Mucosa of stomach (tissue), 1 donor: ENCODE data around the gene ALG1.
A peak's percentile ranks its signal among the peaks of the same experiment; 100 is the strongest.

ENCODE experiments used
- H3K27me3 ChIP-seq: one replicate; pipeline ENCODE4 v1.7.0; 2013; ENCODE audit warnings: mild to moderate bottlenecking, low read length; ENCODE audit not compliant: control insufficient read depth, insufficient read depth
- H3K36me3 ChIP-seq: one replicate; pipeline ENCODE4 v1.7.0; 2013; ENCODE audit warnings: low read length; ENCODE audit not compliant: control insufficient read depth, insufficient read depth
- H3K4me1 ChIP-seq: one replicate; pipeline ENCODE4 v1.7.0; 2013; ENCODE audit warnings: mild to moderate bottlenecking, low read length; ENCODE audit not compliant: control insufficient read depth, insufficient read depth
- H3K4me3 ChIP-seq: one replicate; pipeline ENCODE4 v1.7.0; 2013; ENCODE audit warnings: low read length
- H3K9ac ChIP-seq: one replicate; pipeline ENCODE4 v1.7.0; 2013; ENCODE audit warnings: mild to moderate bottlenecking, low read length, moderate library complexity
- H3K9me3 ChIP-seq: one replicate; pipeline ENCODE4 v1.7.0; 2013; ENCODE audit warnings: mild to moderate bottlenecking, low read length, moderate library complexity; ENCODE audit not compliant: control insufficient read depth
- donor health status: Pancreatic carcinoma.

ALG1 gene

DNA sequence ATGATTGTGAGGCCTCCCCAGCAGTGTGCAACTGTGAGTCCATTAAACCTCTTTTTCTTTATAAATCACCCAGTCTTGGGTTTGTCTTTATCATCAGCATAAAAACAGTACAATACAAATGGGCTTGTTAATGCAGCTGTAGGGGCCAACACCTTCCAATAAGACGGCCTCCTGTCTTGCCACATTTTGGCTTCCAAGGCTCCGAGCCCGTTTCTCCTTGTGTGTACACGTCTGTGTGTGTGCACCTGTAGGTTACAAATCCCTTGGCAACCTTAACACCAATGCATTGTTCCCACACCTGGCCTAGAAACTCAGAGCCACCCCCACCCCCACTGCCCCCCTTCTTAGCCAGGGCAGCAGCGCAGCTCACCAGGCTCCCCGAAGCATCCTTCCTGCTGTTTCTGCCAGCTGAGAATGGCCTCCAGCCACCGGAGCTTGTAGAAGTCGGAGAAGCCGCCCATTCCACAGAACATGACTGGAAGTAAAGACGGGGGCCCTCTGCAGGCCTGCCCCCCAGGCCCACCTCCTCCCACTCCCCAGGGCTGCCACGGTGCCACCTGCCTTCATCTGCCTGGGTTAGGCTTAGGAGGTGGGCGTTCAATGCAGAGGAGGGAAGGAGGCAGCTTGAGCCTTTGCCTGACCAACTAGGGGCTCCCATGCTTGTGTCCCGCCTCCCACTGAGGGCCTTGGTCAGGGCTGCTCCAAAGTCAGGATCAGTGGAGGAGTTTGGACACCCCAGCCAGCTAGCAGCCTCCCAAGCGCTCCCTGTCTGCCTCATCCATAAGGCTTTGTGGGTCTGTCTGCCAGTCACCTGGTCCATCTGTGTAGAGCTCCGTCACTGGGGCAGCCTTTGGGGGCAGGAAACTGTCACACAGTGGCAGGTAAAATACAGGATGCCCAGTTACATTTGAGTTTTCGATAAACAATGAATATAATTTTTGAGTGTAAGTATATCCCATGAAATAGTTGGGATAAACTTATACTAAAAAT lies 16.5 kb upstream of the ALG1 start:
- Histone ChIP-seq H3K9me3 (no peaks in the 10 kb centered on the region), H3K4me3 (no peak overlapping the region), H3K36me3 (no peaks in the 10 kb centered on the region), H3K9ac (no peak overlapping the region), H3K27me3 (no peaks in the 10 kb centered on the region), H3K4me1 (no peaks in the 10 kb centered on the region)

DNA sequence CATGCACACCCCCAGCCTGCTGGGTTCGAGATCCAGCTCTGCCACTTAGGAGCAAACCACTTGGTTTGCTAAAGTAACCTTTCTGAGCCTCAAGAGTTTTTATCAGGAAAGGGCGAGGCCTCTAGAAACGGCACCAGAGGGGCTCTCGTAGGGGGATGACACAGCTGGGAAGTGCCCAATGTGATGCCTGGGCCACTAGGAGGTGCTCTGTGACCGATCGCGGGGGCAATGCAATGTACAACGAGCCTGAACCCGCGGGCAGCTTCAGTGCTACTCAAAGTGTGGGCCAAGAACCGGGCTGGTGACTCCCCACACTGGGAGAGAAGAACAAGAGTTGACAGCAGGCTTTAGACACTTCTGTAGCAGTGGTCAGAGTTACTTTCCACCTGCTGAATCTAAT lies 15.3 kb upstream of the ALG1 start:
- Histone ChIP-seq H3K9me3 (no peaks in the 10 kb centered on the region), H3K9ac (no peak overlapping the region), H3K4me3 (no peak overlapping the region), H3K36me3 (no peaks in the 10 kb centered on the region), H3K27me3 (no peaks in the 10 kb centered on the region), H3K4me1 (no peaks in the 10 kb centered on the region)

DNA sequence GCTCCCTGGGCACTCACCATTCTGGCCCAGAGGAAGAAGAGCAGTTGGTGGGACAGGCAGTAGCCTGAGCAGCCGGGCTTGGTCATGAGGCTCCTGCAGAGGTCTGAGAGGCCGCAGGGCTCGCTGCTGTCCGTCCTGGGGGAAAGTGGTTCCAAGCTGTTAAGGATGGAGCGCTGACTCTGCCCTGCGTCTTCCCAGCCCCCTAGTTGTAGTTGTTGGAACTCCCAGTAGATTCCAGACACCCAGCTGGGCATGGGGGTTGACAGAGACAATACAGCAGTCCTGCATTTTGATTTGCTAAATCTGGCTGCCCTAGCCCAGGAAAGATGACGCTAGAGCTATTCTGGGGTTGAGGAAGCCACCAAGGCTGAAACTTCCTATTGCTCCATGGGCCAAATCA lies 13.2 kb upstream of the ALG1 start:
- no peaks in the 10 kb centered on the region for H3K9me3 ChIP-seq
- no peaks in the 10 kb centered on the region for H3K4me1 ChIP-seq
- no peak overlapping the region for H3K4me3 ChIP-seq
- no peaks in the 10 kb centered on the region for H3K36me3 ChIP-seq
- no peak overlapping the region for H3K9ac ChIP-seq
- H3K27me3 ChIP-seq: no peaks in the 10 kb centered on the region

DNA sequence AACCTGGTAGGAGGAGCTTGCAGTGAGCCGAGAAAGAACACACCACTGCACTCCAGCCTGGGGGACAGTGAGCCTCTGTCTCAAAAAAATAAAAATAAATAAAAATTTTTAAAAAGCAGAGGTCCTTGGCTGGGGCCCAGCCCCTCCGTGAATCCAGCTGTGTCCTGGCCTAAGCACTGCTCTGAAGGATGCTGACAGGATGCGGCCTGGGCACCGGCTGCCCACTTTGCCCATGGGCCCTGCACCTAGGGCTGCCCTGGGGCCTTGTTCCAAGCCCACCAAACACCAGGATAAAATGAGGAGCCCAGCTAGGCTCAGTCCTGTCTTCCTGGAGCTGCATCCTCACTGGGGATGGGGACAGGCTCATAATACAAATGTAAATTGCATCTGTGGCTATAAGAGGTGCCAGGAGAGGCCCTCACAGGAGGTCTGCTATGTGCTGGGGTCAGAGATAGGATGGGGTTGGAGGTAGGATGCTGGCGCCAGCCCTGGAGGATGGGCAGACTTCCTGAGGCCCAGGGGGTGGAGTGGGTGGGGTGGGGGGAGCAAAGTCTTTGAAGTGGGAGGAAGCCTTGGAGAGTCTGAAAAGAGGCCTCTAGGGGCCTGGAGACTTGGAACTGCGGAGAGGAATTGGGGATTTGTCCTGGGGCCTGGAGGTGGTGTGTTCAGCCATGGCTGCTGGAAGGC lies 12.1 kb upstream of the ALG1 start:
- Histone ChIP-seq H3K36me3 (no peaks in the 10 kb centered on the region), H3K9me3 (no peaks in the 10 kb centered on the region), H3K9ac (no peak overlapping the region), H3K4me3 (no peak overlapping the region), H3K27me3 (no peaks in the 10 kb centered on the region), H3K4me1 (peaks cover under 1% of the 10 kb centered on the region)

DNA sequence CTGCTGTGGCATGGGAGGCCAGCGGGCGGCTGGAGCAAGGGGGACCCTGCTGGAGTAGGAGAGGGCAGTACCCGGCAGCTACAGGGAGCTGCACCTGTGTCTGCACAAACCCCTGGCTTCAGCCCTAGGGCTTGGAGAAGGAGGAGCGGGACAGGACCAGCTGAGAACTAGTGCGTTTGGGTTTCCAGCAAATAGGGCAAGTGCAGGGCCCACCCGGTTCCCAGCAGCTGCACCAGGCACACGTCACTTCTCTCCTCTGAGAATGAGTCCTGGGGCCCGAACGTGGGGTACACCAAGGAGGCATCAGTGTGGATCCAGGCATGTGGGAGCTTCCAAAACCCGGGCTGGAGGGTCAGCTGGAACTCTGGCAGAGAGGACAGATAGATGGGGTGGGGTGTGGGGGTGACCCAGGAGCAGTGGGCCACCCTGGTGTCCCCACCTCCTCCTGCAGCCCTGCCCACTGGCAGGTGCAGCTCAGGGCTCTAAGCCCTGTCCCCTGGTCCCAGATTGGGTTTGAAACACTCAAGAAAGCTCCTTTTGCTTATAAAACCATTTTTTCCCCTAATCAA lies 11.5 kb upstream of the ALG1 start:
- Histone ChIP-seq H3K9me3 (no peaks in the 10 kb centered on the region), H3K27me3 (no peaks in the 10 kb centered on the region), H3K4me3 (no peak overlapping the region), H3K36me3 (no peaks in the 10 kb centered on the region), H3K9ac (no peak overlapping the region), H3K4me1 (peaks cover 7% of the 10 kb centered on the region)

DNA sequence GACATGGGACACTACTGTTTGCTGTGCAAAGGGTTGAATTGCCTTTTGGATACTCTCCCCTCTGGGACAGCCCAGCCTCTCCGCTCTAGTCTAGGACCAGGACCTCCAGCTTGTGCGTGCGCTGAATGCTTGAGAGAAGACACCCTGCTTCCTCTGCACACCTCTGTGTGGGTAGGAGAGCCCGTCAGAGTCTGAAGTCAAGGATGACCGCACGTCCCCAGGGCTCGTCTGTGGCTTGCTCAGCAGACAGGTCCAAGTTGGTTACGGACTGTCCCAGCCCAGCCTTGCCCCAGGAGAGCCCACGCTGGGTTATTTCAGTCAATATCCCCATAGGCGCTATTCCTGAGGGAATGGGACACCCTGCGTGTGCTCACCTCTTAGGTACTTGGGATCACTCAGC lies 9.6 kb upstream of the ALG1 start:
- no peaks in the 10 kb centered on the region for H3K27me3 ChIP-seq
- no peaks in the 10 kb centered on the region for H3K36me3 ChIP-seq
- H3K4me3 ChIP-seq: no peak overlapping the region
- H3K9me3 ChIP-seq: no peaks in the 10 kb centered on the region
- H3K9ac ChIP-seq: no peak overlapping the region
- H3K4me1 ChIP-seq: peaks cover 19% of the 10 kb centered on the region

DNA sequence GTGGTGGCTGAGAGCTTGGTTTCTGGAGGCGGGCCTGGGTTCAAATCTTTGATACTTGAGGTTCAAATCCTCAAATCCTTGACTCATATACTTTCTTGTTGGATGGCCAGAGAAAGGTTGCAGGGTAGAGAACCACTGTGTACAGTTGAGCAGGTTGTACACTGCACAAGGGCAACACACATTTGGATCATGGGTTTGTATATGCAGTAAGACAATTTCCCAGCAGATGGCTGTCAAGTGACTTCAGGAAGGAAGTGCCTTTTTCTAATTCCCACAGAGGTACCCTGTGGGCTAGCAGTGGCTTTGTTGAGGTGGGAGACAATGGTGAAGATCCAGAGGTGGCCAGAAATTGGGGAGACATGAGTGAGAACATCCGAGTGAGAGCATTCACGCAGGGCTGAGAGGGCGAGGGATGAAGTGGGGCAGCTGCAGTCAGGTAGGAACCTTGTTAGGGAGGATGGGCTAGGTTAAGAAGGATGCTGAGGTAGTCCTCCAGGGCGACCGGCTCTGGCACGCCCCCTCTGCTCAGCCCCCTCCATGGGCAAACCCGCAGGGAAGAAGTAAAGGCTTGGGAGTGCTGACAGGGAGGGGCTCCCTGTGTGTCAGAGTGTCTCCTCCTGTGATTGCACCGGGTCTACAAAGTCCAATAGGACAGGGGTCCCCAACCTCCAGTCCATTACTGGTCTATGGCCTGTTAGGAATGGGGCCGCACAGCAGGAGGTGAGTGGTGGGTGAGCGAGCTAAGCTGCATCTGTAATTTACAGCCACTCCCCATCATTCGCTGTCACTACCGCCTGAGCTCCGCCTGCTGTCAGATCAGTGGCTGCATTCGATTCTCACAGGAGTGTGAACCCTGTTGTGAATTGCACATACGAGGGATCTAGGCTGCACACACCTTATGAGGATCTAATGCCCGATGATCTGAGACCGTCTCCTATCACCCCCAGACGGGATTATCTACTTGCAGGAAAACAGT lies 8.6 kb upstream of the ALG1 start:
- H3K9me3 ChIP-seq: no peaks in the 10 kb centered on the region
- no peaks in the 10 kb centered on the region for H3K36me3 ChIP-seq
- H3K9ac ChIP-seq: no peak overlapping the region
- no peaks in the 10 kb centered on the region for H3K27me3 ChIP-seq
- H3K4me3 ChIP-seq: no peak overlapping the region
- H3K4me1 ChIP-seq: peaks cover 19% of the 10 kb centered on the region

DNA sequence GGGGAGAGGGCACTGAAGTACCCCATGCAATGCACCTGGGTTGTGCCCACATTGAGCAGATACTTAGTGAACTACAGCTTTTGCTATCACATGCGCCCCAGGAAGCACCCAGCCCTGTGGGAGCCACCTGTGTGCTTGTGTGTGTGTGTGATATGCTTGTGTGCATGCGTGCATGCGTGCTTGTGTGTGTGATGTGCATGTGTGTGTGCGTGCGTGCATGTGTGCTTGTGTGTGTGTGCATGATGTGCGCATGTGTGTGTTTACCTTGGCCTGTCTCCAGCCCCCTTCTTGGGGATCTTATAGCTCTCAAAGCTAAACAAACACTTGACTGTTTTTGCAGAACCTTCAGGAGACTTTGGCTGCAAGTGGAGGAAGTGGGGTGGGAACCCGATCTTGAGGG lies 6.7 kb upstream of the ALG1 start:
- H3K27me3 ChIP-seq: no peaks in the 10 kb centered on the region
- no peaks in the 10 kb centered on the region for H3K9me3 ChIP-seq
- H3K9ac ChIP-seq: peak overlapping the region; percentile 57
- H3K36me3 ChIP-seq: no peaks in the 10 kb centered on the region
- peak overlapping the region; percentile 2 for H3K4me3 ChIP-seq
- peaks cover 19% of the 10 kb centered on the region for H3K4me1 ChIP-seq

DNA sequence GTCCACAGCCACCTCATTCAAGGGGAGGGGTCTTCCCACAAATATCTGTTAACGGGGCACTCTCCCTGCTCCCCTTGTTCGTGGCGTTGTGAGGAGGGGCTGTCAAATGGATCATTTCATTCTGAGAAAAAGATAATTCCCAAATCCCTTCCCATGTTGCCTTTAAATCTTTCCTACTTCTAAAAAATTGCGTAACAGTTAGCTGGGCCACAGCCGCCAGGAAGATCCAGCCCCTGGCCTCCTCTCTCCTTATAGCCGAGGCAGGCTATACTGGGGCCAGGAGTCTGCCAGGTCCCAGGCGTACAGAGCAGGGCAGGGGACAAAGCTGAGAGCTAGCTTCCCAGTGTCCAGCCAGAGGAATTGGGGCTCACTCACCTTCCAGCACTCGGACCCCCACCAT lies 6.3 kb upstream of the ALG1 start:
- H3K4me3 ChIP-seq: peak overlapping the region; percentile 2

DNA sequence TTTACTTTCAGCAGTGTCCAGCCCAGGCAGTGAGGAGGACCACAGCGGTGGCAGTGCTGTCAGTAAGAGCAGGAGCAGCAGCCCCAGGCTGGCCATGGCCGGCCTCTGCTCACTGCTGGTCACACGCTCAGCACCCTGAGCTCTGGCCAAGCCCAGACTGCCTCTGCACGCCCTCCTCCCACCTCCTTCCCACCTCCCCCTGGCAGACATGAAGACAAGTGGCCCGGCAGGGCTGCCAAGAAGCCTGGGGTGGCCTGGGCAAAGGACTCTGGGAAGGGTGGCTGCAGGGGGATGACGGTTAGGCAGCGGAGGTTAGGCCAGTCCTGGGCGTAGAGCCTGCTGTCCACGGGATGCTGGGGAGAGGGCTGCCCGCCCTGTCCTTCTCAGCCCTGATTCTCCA lies 5.8 kb upstream of the ALG1 start, which contains the start of gene C16orf89:
TSS of gene C16orf89 (minus strand) at position 144 of the 400 bp plus-strand sequence. CDS start at position 96, 48 bp downstream.
- H3K9ac ChIP-seq: peak within 1 kb of the TSS; percentile 57
- peaks cover 19% of the 10 kb centered on the region for H3K4me1 ChIP-seq
- H3K36me3 ChIP-seq: no peaks in the 10 kb centered on the region
- H3K27me3 ChIP-seq: no peaks in the 10 kb centered on the region
- H3K4me3 ChIP-seq: peak within 1 kb of the TSS; percentile 2
- no peaks in the 10 kb centered on the region for H3K9me3 ChIP-seq

More for the DNA sequence above, 6.3 kb upstream of the ALG1 start:
- H3K27me3 ChIP-seq: no peaks in the 10 kb centered on the region
- H3K9ac ChIP-seq: peak overlapping the region; percentile 57
- H3K9me3 ChIP-seq: no peaks in the 10 kb centered on the region
- no peaks in the 10 kb centered on the region for H3K36me3 ChIP-seq
- H3K4me1 ChIP-seq: peaks cover 19% of the 10 kb centered on the region

DNA sequence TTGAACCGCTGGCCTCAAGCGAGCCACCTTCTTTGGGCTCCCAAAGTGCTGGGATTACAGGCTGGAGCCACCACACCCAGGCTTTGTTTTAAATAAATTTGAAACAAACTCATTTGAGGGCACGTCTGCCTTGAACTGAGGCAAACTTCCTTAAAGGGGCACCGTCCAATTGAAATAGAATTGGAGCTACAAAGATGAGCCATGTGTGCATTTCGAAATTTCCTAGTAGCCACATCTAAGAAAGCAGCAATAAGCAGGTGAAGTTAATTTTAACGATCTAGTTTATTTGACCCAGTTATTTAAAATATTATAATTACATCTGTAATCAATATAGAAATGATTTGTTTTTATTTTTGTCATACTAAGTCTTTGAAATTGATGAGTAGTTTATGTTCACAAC lies 5.1 kb upstream of the ALG1 start:
- Histone ChIP-seq H3K36me3 (no peaks in the 10 kb centered on the region), H3K9ac (no peak overlapping the region)

More for the DNA sequence above, 5.1 kb upstream of the ALG1 start:
- H3K9me3 ChIP-seq: no peaks in the 10 kb centered on the region
- peaks cover 23% of the 10 kb centered on the region for H3K4me1 ChIP-seq
- H3K4me3 ChIP-seq: no peak overlapping the region
- no peaks in the 10 kb centered on the region for H3K27me3 ChIP-seq
